GM23338 (cell line): Measurements from ENCODE around the gene RPH3AL.

Experiments
- CREB1 ChIP-seq: fragments of 250-450 bp; sonication (Bioruptor Pico); IDR thresholded peaks from 2 replicates; pipeline ENCODE4 v1.5.0; 2020; ENCODE audit warnings: low read depth, mild to moderate bottlenecking, moderate library complexity
- EZH2 ChIP-seq: fragments of 200-600 bp; sonication (generic); IDR thresholded peaks from one replicate; pipeline ENCODE4 v1.8.0; 2017; ENCODE audit warnings: antibody characterized with exemption, mild to moderate bottlenecking, low read depth; ENCODE audit not compliant: unreplicated experiment
- EZH2phosphoT487 ChIP-seq: fragments of 200-600 bp; sonication (generic); IDR thresholded peaks from one replicate; pipeline ENCODE4 v1.8.1; 2018; ENCODE audit warnings: antibody characterized with exemption; ENCODE audit not compliant: unreplicated experiment
- JUNB ChIP-seq: IDR thresholded peaks from one replicate; pipeline ENCODE4 v1.6.1; 2016; ENCODE audit warnings: antibody characterized with exemption; ENCODE audit not compliant: unreplicated experiment
- NANOG ChIP-seq: IDR thresholded peaks from 2 replicates; pipeline ENCODE4 v1.6.1; 2016; ENCODE audit warnings: antibody characterized with exemption, borderline replicate concordance
- POLR2AphosphoS5 ChIP-seq: IDR thresholded peaks from 2 replicates; pipeline ENCODE4 v1.6.1; 2016; ENCODE audit warnings: antibody characterized with exemption, low read depth
- STAT1 ChIP-seq: IDR thresholded peaks from one replicate; pipeline ENCODE4 v1.6.1; 2016; ENCODE audit warnings: antibody characterized with exemption; ENCODE audit not compliant: unreplicated experiment
- ZNF114 ChIP-seq: fragments of 250-450 bp; sonication (Bioruptor Pico); IDR thresholded peaks from 2 replicates; pipeline ENCODE4 v1.5.0; 2020; ENCODE audit warnings: mild to moderate bottlenecking, moderate library complexity
- ZNF331 ChIP-seq: fragments of 250-450 bp; sonication (Bioruptor Pico); IDR thresholded peaks from 2 replicates; pipeline ENCODE4 v1.5.0; 2020; ENCODE audit warnings: low read depth, mild to moderate bottlenecking, moderate library complexity
- TF ChIP-seq, protein P1 (sequence below), 2 experiments: fragments of 200-600 bp in 1 of 2; sonication (generic) in 1 of 2; conservative IDR thresholded peaks; 2 replicates each; pipeline versions ENCODE4 v1.5.1 to v1.6.1; 2016 to 2017; ENCODE audit warnings: antibody characterized with exemption in 2 of 2, low read depth in 2 of 2, mild to moderate bottlenecking in 2 of 2, moderate library complexity in 1 of 2
- TF ChIP-seq, protein P2 (sequence below): IDR thresholded peaks from 2 replicates; pipeline ENCODE4 v1.6.1; 2016; ENCODE audit warnings: antibody characterized with exemption
- TF ChIP-seq, protein P3 (sequence below): IDR thresholded peaks from one replicate; pipeline ENCODE4 v1.6.1; 2018; ENCODE audit warnings: antibody characterized with exemption; ENCODE audit not compliant: unreplicated experiment
- TF ChIP-seq, protein P4 (sequence below): fragments of 250-450 bp; sonication (Bioruptor Pico); IDR thresholded peaks from 2 replicates; pipeline ENCODE4 v1.5.0; 2020; ENCODE audit warnings: mild to moderate bottlenecking, moderate library complexity

DNA sequence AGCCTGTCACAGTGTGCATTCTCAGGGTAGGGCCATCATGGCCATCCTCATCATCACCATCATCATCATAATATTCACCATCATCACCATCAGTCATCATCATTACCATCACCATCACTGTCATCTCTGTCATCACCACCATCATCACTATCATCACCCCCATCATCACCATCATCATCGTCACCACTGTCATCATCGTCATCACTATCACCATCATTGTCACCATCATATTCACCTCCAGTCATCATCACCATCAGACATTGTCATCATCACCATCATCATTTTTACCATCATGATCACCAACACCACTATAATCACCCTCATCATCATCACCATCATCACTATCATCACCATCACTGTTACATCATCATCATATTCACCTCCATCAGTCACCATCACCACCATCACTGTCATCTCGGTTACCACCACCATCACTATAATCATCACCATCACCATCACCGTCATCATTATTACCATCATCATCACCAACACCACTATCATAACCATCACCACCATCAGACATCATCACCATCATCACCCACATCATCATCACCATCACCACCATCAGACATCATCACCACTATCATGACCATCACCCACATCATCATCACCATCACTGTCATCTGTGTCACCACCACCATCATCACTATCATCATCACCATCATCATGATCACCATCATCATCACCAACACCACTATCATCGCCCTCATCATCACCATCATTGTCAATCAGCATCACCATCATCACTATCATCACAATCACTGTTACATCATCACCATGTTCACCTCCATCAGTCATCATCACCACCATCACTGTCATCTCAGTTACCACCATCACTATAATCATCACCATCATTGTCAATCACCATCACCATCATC lies 8.5 kb downstream of the RPH3AL start:
- TF ChIP-seq EZH2phosphoT487, result no peak
- TF ChIP-seq, protein P1, sequence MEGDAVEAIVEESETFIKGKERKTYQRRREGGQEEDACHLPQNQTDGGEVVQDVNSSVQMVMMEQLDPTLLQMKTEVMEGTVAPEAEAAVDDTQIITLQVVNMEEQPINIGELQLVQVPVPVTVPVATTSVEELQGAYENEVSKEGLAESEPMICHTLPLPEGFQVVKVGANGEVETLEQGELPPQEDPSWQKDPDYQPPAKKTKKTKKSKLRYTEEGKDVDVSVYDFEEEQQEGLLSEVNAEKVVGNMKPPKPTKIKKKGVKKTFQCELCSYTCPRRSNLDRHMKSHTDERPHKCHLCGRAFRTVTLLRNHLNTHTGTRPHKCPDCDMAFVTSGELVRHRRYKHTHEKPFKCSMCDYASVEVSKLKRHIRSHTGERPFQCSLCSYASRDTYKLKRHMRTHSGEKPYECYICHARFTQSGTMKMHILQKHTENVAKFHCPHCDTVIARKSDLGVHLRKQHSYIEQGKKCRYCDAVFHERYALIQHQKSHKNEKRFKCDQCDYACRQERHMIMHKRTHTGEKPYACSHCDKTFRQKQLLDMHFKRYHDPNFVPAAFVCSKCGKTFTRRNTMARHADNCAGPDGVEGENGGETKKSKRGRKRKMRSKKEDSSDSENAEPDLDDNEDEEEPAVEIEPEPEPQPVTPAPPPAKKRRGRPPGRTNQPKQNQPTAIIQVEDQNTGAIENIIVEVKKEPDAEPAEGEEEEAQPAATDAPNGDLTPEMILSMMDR (conservative IDR thresholded peaks at IDR 0.05; ENCODE audit: low read depth in 2 of 2), result no peak
- no peak for TF ChIP-seq EZH2
- no peak for TF ChIP-seq POLR2AphosphoS5
- no peak for TF ChIP-seq ZNF331
- no peak for TF ChIP-seq CREB1 (CRISPR knock-in tag)
- no peak for TF ChIP-seq JUNB
- TF ChIP-seq, protein P2, sequence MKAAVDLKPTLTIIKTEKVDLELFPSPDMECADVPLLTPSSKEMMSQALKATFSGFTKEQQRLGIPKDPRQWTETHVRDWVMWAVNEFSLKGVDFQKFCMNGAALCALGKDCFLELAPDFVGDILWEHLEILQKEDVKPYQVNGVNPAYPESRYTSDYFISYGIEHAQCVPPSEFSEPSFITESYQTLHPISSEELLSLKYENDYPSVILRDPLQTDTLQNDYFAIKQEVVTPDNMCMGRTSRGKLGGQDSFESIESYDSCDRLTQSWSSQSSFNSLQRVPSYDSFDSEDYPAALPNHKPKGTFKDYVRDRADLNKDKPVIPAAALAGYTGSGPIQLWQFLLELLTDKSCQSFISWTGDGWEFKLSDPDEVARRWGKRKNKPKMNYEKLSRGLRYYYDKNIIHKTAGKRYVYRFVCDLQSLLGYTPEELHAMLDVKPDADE, result no peak
- TF ChIP-seq, protein P3, sequence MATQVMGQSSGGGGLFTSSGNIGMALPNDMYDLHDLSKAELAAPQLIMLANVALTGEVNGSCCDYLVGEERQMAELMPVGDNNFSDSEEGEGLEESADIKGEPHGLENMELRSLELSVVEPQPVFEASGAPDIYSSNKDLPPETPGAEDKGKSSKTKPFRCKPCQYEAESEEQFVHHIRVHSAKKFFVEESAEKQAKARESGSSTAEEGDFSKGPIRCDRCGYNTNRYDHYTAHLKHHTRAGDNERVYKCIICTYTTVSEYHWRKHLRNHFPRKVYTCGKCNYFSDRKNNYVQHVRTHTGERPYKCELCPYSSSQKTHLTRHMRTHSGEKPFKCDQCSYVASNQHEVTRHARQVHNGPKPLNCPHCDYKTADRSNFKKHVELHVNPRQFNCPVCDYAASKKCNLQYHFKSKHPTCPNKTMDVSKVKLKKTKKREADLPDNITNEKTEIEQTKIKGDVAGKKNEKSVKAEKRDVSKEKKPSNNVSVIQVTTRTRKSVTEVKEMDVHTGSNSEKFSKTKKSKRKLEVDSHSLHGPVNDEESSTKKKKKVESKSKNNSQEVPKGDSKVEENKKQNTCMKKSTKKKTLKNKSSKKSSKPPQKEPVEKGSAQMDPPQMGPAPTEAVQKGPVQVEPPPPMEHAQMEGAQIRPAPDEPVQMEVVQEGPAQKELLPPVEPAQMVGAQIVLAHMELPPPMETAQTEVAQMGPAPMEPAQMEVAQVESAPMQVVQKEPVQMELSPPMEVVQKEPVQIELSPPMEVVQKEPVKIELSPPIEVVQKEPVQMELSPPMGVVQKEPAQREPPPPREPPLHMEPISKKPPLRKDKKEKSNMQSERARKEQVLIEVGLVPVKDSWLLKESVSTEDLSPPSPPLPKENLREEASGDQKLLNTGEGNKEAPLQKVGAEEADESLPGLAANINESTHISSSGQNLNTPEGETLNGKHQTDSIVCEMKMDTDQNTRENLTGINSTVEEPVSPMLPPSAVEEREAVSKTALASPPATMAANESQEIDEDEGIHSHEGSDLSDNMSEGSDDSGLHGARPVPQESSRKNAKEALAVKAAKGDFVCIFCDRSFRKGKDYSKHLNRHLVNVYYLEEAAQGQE, result no peak
- TF ChIP-seq STAT1, result no peak
- no peak for TF ChIP-seq NANOG
- TF ChIP-seq ZNF114, result no peak
- TF ChIP-seq, protein P4, sequence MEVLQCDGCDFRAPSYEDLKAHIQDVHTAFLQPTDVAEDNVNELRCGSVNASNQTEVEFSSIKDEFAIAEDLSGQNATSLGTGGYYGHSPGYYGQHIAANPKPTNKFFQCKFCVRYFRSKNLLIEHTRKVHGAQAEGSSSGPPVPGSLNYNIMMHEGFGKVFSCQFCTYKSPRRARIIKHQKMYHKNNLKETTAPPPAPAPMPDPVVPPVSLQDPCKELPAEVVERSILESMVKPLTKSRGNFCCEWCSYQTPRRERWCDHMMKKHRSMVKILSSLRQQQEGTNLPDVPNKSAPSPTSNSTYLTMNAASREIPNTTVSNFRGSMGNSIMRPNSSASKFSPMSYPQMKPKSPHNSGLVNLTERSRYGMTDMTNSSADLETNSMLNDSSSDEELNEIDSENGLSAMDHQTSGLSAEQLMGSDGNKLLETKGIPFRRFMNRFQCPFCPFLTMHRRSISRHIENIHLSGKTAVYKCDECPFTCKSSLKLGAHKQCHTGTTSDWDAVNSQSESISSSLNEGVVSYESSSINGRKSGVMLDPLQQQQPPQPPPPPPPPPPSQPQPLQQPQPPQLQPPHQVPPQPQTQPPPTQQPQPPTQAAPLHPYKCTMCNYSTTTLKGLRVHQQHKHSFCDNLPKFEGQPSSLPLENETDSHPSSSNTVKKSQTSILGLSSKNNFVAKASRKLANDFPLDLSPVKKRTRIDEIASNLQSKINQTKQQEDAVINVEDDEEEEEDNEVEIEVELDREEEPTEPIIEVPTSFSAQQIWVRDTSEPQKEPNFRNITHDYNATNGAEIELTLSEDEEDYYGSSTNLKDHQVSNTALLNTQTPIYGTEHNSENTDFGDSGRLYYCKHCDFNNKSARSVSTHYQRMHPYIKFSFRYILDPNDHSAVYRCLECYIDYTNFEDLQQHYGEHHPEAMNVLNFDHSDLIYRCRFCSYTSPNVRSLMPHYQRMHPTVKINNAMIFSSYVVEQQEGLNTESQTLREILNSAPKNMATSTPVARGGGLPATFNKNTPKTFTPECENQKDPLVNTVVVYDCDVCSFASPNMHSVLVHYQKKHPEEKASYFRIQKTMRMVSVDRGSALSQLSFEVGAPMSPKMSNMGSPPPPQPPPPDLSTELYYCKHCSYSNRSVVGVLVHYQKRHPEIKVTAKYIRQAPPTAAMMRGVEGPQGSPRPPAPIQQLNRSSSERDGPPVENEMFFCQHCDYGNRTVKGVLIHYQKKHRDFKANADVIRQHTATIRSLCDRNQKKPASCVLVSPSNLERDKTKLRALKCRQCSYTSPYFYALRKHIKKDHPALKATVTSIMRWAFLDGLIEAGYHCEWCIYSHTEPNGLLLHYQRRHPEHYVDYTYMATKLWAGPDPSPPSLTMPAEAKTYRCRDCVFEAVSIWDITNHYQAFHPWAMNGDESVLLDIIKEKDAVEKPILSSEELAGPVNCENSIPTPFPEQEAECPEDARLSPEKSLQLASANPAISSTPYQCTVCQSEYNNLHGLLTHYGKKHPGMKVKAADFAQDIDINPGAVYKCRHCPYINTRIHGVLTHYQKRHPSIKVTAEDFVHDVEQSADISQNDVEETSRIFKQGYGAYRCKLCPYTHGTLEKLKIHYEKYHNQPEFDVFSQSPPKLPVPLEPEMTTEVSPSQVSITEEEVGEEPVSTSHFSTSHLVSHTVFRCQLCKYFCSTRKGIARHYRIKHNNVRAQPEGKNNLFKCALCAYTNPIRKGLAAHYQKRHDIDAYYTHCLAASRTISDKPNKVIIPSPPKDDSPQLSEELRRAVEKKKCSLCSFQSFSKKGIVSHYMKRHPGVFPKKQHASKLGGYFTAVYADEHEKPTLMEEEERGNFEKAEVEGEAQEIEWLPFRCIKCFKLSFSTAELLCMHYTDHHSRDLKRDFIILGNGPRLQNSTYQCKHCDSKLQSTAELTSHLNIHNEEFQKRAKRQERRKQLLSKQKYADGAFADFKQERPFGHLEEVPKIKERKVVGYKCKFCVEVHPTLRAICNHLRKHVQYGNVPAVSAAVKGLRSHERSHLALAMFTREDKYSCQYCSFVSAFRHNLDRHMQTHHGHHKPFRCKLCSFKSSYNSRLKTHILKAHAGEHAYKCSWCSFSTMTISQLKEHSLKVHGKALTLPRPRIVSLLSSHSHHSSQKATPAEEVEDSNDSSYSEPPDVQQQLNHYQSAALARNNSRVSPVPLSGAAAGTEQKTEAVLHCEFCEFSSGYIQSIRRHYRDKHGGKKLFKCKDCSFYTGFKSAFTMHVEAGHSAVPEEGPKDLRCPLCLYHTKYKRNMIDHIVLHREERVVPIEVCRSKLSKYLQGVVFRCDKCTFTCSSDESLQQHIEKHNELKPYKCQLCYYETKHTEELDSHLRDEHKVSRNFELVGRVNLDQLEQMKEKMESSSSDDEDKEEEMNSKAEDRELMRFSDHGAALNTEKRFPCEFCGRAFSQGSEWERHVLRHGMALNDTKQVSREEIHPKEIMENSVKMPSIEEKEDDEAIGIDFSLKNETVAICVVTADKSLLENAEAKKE (CRISPR knock-in tag), result no peak
